ENCODE measurements around the gene GASK1B. TPM values are rescaled to one million over a fixed set of nuclear protein-coding genes. Genes with fewer than 3 reads are reported as not detected.

GASK1B gene
- total RNA-seq, 1 donor from 2014 or later, result not detected

- intact Hi-C loops (cut with micrococcal nuclease), result no loop called here
Measured at GRCh38 chr4:158189422-158189821, 16.6 kb upstream of the GASK1B start.

DNA sequence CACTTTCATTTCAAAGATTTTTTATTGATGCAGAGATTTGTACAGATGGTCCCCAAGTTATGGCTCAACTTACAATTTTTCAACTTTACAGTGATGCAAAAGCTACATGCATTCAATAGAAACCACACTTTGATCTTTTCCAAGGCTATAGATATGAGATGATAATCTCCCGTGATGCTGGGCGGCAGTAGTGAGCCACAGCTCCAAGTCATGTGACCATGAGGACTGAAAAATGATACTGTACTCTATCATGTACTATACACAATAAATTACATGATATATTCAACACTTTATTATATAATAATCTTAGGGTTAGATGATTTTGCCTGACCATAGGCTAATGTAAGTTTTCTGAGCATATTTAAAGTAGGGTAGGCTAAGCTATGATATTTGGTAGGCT lies 14.0 kb upstream of the GASK1B start:
- intact Hi-C loops (cut with micrococcal nuclease), result no loop called here

DNA sequence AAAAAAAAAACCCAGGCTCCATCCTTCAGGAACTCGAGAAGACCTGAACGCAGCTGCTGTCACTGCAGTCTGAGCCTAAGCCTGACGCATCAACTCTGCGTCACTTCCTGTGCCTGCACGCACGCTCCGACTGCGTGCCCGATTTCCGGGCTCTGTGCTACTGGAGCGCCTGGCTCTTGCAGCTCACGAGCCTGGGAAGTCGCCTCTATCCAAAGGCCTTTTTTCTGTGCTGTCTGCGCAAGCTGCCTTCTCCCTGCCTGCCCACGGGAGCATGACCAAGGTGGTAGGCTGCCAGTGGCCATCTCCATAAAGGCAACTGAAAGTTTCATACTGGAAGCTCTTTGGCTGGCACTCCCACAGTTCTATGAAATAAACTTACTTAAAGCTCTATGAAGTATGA lies 9.9 kb upstream of the GASK1B start:
- intact Hi-C loops (cut with micrococcal nuclease), result no loop called here

- intact Hi-C loops (cut with micrococcal nuclease), result no loop called here
Measured at GRCh38 chr4:158181906-158182305, 9.1 kb upstream of the GASK1B start.

GRCh38 chr4:158179465-158179864 lies 6.6 kb upstream of the GASK1B start:
- intact Hi-C loops (cut with micrococcal nuclease), result no loop called here

DNA sequence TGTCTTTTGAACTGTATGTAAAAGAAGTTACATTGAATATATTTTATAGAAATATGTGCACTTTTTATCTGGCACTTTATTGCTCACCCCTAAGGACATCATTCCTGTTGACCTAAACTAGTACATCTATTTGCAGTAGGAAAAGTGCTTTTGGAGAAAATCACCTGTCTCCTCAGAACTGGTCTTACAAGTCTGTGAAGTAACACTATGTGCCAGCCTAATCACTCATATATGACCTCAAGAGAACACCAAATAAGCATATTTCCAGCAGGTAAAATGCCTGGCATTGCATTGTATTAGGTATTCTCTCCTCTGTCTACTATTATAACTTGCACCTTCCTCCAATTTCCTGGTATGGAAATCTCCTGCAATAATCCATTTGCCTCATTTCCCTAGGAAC lies 4.0 kb upstream of the GASK1B start:
- intact Hi-C loops (cut with micrococcal nuclease), result no loop called here

- intact Hi-C loops (cut with micrococcal nuclease), result no loop called here
Measured at GRCh38 chr4:158176108-158176507, 3.3 kb upstream of the GASK1B start.

DNA sequence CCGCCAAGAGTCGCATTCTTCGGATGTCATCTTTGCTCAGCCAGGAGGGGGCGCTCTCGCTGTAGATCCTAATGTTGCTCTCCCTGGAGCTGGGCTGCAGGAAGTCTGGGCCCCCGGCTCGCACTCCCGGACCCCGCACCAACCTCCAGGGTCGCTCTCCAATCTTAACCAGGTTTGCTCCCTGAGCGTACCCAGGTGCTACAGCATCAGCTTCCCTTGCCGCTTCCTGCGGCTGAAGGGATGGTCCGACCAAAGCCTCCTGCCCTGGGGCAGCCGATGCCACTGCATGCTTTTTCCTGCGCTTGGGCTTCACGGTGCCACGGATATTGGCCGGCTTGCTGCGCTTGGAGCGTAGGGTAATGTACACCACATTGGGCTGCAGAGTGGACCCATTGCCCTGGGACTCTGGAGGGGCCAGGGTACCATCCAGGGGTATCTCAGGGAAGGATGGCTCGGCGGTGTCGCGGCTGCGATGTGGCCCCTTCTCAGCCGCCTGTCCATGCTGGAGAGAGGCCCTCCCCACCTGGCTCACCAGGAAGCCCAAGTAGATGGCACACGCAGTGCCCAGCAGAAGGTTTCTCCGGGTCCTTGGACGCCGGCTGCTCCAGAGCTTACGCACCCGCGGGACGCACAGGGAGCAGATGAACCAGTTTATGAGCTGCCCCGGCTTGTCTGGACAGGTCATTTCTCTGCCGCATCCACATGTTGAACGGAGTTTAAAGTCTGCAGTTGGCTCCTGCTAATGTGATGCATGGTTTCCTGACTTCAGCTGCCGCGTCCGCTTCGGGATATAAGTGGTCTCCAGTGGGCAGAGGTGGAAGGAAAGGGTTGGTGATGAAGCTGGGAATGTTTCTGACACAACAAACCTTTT lies 1.9 kb downstream of the GASK1B start:
- intact Hi-C loops (cut with micrococcal nuclease), result no loop called here

- intact Hi-C loops (cut with micrococcal nuclease), result no loop called here
Measured at GRCh38 chr4:158169931-158170690, 2.7 kb downstream of the GASK1B start.

DNA sequence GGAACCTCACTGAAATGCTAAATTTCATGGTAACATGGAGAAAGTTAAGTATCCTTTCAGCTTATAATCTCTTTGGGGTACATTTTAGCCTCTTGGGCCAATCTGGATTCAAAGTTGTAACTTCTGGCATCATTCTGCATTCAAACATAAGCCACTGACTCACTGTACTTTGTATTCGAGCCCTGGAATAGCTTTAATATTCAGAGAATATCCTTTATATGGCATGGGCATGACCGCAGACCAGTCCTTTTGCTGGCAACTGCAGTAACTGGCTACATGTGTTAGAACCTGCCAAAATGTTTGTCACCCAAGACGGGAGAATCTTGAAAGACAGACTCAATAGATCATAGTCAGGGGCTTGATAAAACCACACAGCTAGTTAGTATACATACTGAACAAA lies 3.3 kb downstream of the GASK1B start:
- intact Hi-C loops (cut with micrococcal nuclease), result no loop called here

GRCh38 chr4:158168606-158169005 lies 4.2 kb downstream of the GASK1B start:
- intact Hi-C loops (cut with micrococcal nuclease), result no loop called here

GRCh38 chr4:158166701-158167100 lies 6.1 kb downstream of the GASK1B start:
- intact Hi-C loops (cut with micrococcal nuclease), result no loop called here

- intact Hi-C loops (cut with micrococcal nuclease), result no loop called here
Measured at GRCh38 chr4:158164768-158165213, 8.0 kb downstream of the GASK1B start.

- intact Hi-C loops (cut with micrococcal nuclease), result no loop called here
Measured at GRCh38 chr4:158163941-158164767, 8.7 kb downstream of the GASK1B start.

DNA sequence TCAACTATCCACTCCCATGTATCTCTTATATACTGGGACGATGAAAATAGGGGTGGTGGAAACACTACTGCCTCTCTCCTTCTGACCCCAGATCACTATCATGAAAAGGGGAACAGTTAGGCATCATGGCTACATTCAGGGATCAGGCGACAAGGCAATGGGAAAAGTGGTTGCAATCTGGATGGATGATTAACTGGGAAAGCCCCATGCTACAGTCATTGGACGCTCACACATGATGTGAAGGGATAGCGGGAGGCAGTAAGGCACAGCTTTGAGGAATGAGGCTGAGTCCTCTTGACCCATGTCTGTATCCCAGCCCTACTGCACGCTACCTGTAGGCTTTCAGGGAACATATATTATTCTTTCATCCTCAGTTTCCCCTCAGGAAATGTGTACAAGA lies 10.2 kb downstream of the GASK1B start:
- intact Hi-C loops (cut with micrococcal nuclease), result no loop called here

DNA sequence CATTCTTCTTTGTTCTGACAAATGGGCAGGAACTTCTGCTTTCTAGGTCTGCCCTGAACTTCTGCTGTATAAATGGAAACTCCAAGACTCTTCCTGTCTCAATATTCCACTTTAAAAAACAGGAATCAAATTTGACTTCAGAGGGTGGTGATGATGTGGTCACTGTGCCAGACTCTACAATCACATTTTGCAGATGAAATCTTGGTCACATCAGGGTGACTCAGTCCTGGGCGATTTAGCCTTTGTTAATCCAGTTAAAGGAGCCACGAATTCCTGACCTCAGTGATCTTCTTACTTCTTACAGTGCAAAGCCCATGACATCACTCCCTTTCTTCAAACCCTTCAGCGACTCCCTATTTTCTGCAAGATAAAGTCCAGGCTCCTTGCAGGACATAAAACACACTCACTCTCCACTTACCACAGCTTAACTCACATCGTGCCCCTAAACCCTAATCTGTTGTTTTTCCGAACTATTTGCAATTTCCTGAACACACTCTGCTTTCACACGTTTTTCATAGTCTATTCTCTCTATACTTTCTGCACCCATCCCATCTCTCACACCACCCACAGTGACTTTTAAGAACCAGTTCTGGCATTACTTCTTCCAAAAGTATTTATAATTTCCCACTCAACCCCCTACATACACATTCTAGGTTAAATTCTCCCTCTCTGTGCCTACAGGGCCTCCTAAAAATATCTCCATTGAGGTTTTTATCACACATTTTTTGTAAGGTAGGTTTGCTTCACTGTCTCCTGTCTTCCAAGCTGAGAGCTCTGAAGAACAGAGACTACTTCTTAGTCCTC lies 11.1 kb downstream of the GASK1B start:
- intact Hi-C loops (cut with micrococcal nuclease), result no loop called here

DNA sequence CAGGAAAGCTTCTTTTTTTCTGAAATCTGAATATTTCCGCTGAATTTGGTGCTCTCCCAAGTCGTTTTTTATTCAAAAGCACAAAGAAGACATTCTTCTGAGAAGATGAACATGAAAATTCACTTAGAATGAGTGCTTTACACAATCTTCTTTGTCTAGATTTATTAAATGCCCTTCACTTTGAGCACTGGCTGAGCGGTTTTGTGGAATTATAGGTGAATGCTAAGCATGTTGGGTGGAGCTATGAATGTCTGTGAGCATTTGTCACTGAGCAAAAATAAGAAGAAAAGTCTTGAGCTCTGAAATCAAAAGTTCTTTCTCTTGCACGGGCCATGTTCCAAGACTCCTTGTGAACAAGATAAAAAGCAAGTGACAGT lies 13.1 kb downstream of the GASK1B start:
- intact Hi-C loops (cut with micrococcal nuclease), result no loop called here

- intact Hi-C loops (cut with micrococcal nuclease), result no loop called here
Measured at GRCh38 chr4:158159054-158159717, 13.6 kb downstream of the GASK1B start.

DNA sequence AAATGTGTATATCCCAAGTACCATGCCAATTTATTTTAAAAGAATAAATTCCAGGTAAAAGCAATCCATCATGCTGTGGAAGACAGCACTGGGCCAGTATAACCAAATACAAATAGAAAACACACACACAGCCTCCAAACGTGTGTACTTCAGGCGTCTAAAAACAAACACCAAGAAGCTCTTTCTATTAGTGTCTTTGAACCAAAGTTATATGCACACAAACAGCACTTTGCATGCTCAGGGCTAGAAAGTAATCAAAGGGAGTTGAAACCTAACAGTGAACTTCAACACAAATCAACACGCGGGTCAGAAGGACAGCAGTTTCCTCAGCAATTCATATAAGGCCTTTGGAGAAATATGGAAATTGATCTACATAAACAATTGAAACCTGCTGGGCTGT lies 15.4 kb downstream of the GASK1B start:
- intact Hi-C loops (cut with micrococcal nuclease), result no loop called here

GRCh38 chr4:158155656-158156356 lies 17.0 kb downstream of the GASK1B start:
- intact Hi-C loops (cut with micrococcal nuclease), result no loop called here
